Measurements from ENCODE around the gene PLEKHG3. TPM values are rescaled to one million over a fixed set of nuclear protein-coding genes. Genes with fewer than 3 reads are reported as not detected.

Gene PLEKHG3
- polyA plus RNA-seq, 3 donors: 6.3 to 21.6 (median 13.0) TPM

DNA sequence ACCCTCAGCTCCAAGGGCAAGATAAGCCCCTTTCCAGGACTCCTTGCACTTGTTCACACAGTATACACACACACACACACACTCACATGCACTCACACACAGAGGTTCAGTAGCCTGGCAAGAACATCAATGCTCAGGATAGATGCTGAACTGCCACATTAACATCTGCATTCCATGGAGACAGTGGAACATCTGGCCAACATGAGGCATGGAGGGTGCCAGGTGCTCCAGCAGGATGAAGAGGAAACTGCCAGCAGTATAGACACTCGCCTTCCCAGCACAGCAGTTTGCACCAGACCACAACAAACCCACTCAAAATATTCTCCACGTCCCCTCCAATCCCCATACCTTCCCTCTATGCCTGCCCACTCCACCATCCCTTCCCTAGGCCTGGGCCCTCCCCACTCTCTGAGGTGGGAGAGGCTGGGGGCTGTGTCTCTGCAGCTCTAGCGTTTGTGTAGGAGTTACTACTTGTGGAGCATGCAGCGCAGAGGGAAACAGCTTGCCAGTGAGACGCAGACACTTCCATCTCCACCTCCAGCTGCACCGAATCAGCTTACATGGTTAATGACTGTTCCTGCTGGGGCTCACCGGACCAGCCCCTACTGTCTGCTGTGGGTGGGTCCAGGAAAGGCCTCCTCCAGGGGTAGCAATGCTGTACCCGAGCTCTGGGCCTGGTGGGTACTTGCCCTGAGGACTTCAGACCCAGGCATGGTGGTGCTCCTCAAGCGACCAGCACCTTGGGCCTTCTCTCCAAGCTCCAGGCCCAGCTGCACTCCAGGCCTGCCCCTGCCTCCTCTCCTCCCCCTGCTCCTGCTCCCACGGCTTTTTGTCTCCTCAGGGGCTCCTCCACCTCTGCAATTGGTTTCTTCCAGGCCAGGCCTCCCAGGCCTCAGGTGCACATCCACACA, 18.6 kb upstream of the PLEKHG3 start:
- no peak for DNase-seq
- 97% methylated on average over 3 of the region's 10 CpGs for WGBS (ENCODE audit: insufficient coverage)

DNA sequence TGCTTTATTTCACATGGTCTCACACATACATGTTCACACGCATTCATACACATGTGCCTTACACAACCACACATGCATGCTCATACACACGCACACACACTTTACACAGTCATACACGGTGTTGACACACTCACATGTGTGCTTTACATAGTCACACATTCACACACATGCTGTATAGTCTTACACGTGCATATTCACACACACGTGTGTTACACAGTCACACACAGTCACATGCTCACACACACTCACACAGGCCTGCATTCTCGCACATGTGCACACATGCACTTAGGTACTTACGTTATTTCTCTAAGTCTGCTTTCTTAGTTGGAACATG, 18.0 kb upstream of the PLEKHG3 start:
- Histone ChIP-seq H3K36me3 (replicated peaks in 1 of 2; ENCODE audit: control insufficient read depth in 1 of 2, insufficient read depth in 2 of 2, low read length in 2 of 2) (no peaks in the 10 kb centered on the region), H3K9me3 (replicated peaks in 1 of 2; ENCODE audit: control insufficient read depth in 1 of 2, insufficient read depth in 1 of 2, low read length in 2 of 2) (no peaks in the 10 kb centered on the region), H3K9ac (ENCODE audit: insufficient read depth, low read length, poor library complexity, severe bottlenecking) (no peak overlapping the region), H3K79me2 (ENCODE audit: insufficient read depth, low read length) (no peaks in the 10 kb centered on the region), H3K27me3 (ENCODE audit: control insufficient read depth in 2 of 2, insufficient read depth in 2 of 2, low read length in 2 of 2) (peaks cover 10 to 18% of the 10 kb centered on the region in 2 donors), H3K4me2 (replicated peaks; ENCODE audit: extremely low read depth, low read length, poor library complexity, severe bottlenecking) (no peak overlapping the region), H3K27ac (ENCODE audit: low read depth in 1 of 2, low read length in 2 of 2) (no peak overlapping the region), H3K4me3 (replicated peaks in 1 of 3; ENCODE audit: low read depth in 2 of 3, low read length in 3 of 3) (no peak overlapping the region), H3K4me1 (ENCODE audit: control insufficient read depth in 1 of 2, insufficient read depth in 2 of 2, low read length in 2 of 2) (peaks cover 29 to 36% of the 10 kb centered on the region in 2 donors), H2AFZ (ENCODE audit: insufficient read depth, low read depth, low read length, poor library complexity, severe bottlenecking) (no peak overlapping the region), H4K20me1 (ENCODE audit: insufficient read depth, low read length) (no peaks in the 10 kb centered on the region)
- Mint-ChIP-seq H3K4me1 (peaks cover 34% of the 10 kb centered on the region), H3K36me3 (peaks cover 3% of the 10 kb centered on the region in 2 donors), H3K4me3 (no peak overlapping the region), H3K27me3 (ENCODE audit: low read depth in 3 of 3) (peaks cover 23 to 47% (median 31%) of the 10 kb centered on the region in 3 donors), H3K9me3 (peaks cover 0 to 2% (median 0%) of the 10 kb centered on the region in 7 donors), H3K27ac (no peak overlapping the region)
- WGBS (ENCODE audit: insufficient coverage): 96% methylated on average over 3 of the region's 7 CpGs
- no peak for DNase-seq
- intact Hi-C loops (cut with micrococcal nuclease): loop anchor here in 1 of 2 donors (5.0 kb wide), 1 partner anchor 71 kb away; no protein-coding TSS in a partner anchor
- TF ChIP-seq, protein P1, sequence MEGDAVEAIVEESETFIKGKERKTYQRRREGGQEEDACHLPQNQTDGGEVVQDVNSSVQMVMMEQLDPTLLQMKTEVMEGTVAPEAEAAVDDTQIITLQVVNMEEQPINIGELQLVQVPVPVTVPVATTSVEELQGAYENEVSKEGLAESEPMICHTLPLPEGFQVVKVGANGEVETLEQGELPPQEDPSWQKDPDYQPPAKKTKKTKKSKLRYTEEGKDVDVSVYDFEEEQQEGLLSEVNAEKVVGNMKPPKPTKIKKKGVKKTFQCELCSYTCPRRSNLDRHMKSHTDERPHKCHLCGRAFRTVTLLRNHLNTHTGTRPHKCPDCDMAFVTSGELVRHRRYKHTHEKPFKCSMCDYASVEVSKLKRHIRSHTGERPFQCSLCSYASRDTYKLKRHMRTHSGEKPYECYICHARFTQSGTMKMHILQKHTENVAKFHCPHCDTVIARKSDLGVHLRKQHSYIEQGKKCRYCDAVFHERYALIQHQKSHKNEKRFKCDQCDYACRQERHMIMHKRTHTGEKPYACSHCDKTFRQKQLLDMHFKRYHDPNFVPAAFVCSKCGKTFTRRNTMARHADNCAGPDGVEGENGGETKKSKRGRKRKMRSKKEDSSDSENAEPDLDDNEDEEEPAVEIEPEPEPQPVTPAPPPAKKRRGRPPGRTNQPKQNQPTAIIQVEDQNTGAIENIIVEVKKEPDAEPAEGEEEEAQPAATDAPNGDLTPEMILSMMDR (IDR thresholded peaks at IDR 0.05): no peak

More for the DNA sequence above, 18.6 kb upstream of the PLEKHG3 start:
- H3K27ac ChIP-seq (ENCODE audit: low read depth in 1 of 2, low read length in 2 of 2): no peak overlapping the region
- Mint-ChIP-seq H3K27ac (no peak overlapping the region), H3K36me3 (peaks cover 3% of the 10 kb centered on the region in 2 donors), H3K27me3 (ENCODE audit: low read depth in 3 of 3) (peaks cover 23 to 44% (median 31%) of the 10 kb centered on the region in 3 donors), H3K4me1 (peaks cover 31% of the 10 kb centered on the region), H3K4me3 (no peak overlapping the region), H3K9me3 (peaks cover 0 to 2% (median 0%) of the 10 kb centered on the region in 7 donors)
- no peak overlapping the region for H2AFZ ChIP-seq (ENCODE audit: insufficient read depth, low read depth, low read length, poor library complexity, severe bottlenecking)
- H3K4me2 ChIP-seq (replicated peaks; ENCODE audit: extremely low read depth, low read length, poor library complexity, severe bottlenecking): no peak overlapping the region
- H3K9me3 ChIP-seq (replicated peaks in 1 of 2; ENCODE audit: control insufficient read depth in 1 of 2, insufficient read depth in 1 of 2, low read length in 2 of 2): no peaks in the 10 kb centered on the region
- peaks cover 10 to 18% of the 10 kb centered on the region in 2 donors for H3K27me3 ChIP-seq (ENCODE audit: control insufficient read depth in 2 of 2, insufficient read depth in 2 of 2, low read length in 2 of 2)
- no peak overlapping the region for H3K9ac ChIP-seq (ENCODE audit: insufficient read depth, low read length, poor library complexity, severe bottlenecking)
- no peak overlapping the region for H3K4me3 ChIP-seq (replicated peaks in 1 of 3; ENCODE audit: low read depth in 2 of 3, low read length in 3 of 3)
- TF ChIP-seq, protein P1 (IDR thresholded peaks at IDR 0.05): no peak
- no peaks in the 10 kb centered on the region for H4K20me1 ChIP-seq (ENCODE audit: insufficient read depth, low read length)
- no peaks in the 10 kb centered on the region for H3K79me2 ChIP-seq (ENCODE audit: insufficient read depth, low read length)
- no peaks in the 10 kb centered on the region for H3K36me3 ChIP-seq (replicated peaks in 1 of 2; ENCODE audit: control insufficient read depth in 1 of 2, insufficient read depth in 2 of 2, low read length in 2 of 2)
- intact Hi-C loops (cut with micrococcal nuclease): loop anchor here in 1 of 2 donors (5.0 kb wide), 1 partner anchor 72 kb away; no protein-coding TSS in a partner anchor
- H3K4me1 ChIP-seq (ENCODE audit: control insufficient read depth in 1 of 2, insufficient read depth in 2 of 2, low read length in 2 of 2): peaks cover 26 to 33% of the 10 kb centered on the region in 2 donors

Data from CD14-positive monocyte (primary cell).